ENCODE results near the gene ARSJ.
"Not testable (repeated sequence)": the region's sequence is repeated elsewhere in the genome, so short reads cannot be mapped to it uniquely, and the experiment has no call there.

Gene ARSJ

GRCh38 chr4:113955411-113955810 is 24.0 kb downstream of the ARSJ start:
- no peak for DNase-seq

DNA sequence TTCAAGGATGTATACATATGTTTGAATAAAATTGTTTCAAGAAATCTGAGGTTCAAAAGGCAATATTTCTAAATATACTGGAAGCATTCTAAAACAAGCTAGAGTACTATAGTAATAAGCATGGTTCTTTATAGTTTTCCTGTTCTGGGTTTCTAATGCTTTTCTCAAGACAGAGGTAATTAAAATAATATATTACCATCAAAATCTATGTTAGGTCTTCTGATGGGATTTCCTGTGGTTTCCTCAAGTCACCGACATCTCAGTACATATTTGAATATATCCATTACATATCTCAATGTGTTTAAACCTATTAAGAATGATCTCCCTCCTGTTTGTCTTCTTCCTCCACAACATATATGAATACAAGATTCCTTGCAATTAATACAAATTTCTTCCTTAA is 25.6 kb downstream of the ARSJ start:
- no peak for DNase-seq

GRCh38 chr4:113952452-113953029 is 26.9 kb downstream of the ARSJ start:
- DNase-seq: no peak

DNA sequence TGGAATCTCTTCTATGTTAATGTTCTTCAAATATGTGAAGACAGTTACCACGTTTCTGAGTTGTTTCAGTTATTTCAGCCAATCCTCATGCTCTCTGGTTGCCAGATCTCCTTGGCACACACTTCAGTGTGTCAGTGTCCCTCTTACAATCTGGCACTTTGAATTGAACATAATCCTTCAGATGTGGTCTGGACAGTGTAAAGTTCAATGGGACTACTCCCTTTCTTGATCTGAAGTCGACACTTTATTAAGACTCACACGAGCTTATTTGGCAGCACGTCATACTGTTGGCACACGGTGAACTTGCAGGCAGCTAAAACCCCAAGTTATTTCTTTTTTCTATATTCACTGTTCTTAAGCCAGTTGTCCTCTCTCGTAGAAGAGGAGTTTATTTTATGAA is 28.2 kb downstream of the ARSJ start:
- DNase-seq: peak; percentile 54

DNA sequence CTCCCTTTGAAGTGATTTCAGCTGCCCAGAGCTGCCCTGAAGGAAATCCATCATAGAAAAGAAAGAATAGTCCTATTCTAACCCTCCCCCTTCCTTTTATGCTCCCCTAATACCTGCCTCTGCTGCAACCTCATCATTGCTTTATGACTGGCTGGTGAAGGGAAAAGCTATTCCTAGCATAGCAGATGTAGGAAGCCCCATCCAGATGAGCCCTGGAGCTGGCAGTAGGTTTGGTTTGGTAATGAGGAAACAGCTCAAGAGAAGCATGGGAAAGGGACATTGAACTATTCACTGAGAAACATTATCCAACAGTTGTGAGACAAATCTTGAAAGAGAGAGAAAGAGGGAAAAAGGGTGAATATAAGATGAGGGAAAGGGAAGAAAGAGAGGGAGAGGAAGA is 29.2 kb downstream of the ARSJ start:
- no peak for DNase-seq

DNA sequence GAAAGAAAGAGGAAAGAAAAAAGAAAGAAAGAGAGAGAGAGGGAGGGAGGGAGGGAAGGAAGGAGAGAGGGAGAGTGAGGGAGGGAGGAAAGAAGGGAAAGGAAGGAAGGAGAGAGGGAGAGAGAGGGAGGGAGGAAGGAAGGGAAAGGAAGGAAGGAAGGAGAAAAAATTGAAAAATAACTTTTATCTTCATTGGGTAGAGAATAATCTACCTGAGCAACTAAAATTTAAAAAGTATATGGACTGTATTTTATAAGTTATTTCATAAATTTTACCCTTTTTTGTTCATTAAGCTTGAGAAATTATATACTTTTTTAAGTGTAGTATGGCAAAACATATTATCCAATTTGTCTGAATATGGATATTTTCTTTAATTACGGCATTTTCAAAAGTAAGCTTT is 32.0 kb downstream of the ARSJ start:
- DNase-seq: no peak

DNA sequence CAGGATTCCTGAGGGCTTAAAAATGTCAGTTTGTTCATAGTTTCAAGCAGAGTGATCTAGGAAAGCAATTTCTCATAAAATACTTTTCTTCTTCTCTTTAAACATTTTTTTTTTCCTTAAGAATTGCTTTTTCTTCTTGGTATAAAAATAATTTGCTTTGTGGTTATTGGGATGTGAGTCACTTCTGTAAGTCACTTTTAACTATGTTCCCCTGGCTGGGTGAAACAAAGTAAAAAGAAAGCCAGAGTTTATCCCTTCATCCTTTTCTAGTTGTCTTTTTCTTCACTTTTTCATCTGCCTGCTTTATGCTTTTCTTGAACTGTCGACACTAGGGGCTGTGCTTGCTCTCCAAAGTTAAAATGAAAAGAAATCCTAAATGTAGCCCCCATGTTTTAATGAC is 33.5 kb downstream of the ARSJ start:
- no peak for DNase-seq

GRCh38 chr4:113943863-113944262 is 35.6 kb downstream of the ARSJ start:
- no peak for DNase-seq

DNA sequence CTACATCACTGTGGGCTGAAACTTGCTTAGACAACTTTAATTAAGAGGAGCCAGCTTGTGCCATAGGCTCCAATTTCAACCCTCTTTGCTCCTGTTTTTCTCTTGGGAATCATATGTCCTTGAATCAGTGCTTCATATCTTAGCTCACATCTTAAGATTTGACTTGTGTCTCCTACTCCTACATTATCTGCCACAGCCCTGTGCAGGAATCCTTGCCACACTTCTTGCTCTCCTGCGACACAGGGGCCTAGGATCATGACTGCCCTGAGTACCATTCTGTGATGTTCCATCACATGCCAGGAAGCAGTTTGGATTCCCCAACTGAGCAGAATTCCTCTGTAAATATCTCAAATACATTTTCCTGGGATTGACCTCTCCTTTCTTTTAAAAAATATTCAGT is 36.4 kb downstream of the ARSJ start:
- no peak for DNase-seq

- DNase-seq: no peak
Observed at GRCh38 chr4:113941836-113942235, 37.6 kb downstream of the ARSJ start.

GRCh38 chr4:113940103-113940502 is 39.3 kb downstream of the ARSJ start:
- not testable (repeated sequence) for DNase-seq

DNA sequence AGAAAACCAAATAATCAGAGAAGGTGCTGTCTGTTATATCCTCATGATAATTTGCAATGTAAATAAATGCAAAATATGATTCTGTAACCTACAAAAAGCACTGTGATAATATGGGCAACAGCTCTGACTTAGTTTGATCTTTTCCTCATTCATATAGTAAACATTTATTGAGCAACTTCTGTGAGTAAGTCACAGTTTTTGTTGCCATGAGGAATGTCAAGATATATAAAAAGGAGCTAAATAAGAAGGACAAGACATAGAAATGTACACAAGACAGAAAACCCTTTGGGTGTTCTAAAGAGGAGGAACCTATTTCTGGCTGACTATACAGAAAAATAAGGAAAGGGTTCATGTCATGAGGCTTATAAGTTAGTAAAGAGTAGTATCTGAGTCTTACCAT is 44.3 kb downstream of the ARSJ start:
- DNase-seq: no peak

- DNase-seq: not testable (repeated sequence)
Observed at GRCh38 chr4:113924706-113925105, 54.7 kb downstream of the ARSJ start.

DNA sequence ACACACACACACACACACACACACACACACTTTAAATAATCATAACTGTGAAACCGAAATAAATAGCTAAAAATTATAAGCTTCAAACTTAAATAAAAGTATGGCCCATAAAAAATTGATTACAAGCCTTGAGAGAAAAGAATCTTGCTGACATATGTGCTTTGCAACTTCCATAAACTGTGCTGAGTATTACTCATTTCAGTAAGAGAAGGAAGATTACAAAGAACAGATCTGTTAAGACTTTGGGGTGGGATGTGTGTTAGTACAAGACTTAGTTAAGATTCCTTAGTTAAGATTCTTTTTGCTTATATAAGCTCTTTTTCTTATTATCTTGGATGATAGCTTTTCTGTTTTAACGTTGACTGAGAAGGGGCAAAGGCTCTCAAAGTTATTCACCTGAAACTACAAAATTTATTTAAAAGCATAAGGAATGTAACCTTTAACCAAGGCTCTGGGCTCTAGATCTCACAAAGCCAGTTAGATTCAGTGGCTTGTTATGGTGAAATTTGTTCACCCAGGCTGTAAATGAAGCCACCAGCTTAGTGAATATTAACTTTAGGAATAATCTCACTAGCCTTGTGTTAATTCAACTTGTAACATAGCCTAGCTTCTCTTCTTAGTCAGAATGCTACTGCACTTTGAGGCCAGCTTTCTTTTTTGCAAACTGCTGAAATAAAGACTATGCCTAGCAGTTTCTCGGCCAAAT is 58.2 kb downstream of the ARSJ start:
- DNase-seq: no peak

DNA sequence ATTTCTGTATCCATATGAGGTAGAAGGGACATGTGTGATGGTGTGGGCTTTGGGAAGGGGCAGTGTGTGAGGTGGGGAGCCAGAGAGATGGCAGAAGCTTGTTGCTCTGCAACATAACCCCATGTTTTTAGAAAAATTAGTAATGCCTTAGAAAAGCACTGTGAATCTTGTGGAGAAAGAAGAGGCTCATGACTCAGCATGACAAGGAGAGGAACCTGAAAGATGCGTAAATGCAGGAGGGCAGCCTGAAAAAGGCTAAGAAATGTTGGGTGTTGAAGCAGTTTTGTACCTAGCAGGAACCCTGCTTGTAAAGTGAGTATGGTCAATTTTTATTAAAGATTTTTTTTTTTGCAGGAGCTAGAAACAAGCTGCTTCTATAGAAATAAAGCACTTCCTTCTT is 59.8 kb downstream of the ARSJ start:
- DNase-seq: no peak

- no peak for DNase-seq
Observed at GRCh38 chr4:113919145-113919544, 60.3 kb downstream of the ARSJ start.

DNA sequence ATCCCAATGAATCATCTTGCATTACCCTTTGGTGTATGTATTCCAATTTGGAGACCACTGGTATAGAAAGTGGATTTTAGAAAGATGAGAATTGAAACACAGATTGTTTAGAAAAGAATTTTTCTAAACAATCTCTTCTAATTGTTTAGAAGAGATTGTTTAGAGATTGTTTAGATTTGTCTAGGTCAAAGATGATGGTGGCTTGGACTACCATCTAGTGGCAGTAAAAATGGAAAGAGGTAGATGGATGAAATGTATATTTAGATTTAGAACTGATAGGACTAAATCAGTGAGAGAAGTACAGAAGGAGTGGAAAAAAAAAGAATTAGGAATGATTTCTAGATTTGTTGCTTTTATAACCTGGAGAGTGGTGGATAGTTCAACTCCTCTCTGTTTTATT is 70.6 kb downstream of the ARSJ start:
- DNase-seq: no peak

DNA sequence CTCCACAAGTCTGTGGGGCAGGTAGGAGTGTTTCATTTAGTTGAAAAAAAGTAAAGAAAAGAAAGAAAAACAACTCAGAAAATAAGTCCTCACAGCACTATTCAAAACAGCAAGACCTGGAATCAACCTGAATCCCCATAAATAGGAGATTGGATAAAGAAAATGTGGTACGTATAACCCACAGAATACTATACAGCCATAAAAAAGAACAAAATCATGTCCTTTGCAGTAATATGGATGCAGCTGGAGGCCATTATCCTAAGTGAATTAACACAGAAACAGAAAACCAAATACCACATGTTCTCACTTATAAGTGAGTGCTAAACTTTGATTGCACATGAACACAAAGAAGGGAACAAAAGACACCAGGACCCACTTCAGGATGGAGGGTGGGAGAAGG is 71.9 kb downstream of the ARSJ start:
- no peak for DNase-seq

- DNase-seq: no peak
Observed at GRCh38 chr4:113905301-113905700, 74.1 kb downstream of the ARSJ start.

- no peak for DNase-seq
Observed at GRCh38 chr4:113904877-113905276, 74.6 kb downstream of the ARSJ start.

- DNase-seq: no peak
Observed at GRCh38 chr4:113901994-113902787, 77.3 kb downstream of the ARSJ start.

GRCh38 chr4:113899271-113900070 is 80.0 kb downstream of the ARSJ start:
- DNase-seq: no peak

DNA sequence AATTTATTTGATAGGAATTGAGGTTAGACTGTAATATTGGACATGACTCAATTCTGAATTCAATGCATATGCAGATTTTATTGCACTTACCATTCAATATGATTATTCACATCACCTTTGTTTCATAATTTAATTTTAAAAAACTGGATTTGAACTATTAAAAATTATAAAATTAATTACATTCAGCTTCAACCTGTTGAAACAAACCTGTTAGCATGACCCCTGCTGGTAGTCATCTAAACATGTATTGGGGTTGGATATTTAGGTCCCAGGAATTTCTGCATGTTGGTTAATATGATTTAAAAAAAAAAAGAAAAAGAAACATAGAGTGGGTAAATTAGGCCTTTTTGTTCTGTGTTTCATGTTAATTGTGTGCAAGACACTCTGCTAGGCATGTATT is 85.9 kb downstream of the ARSJ start:
- DNase-seq: no peak
